Measurements from ENCODE around the gene TMEM94.
A peak's percentile ranks its signal among the peaks of the same experiment; 100 is the strongest.

TMEM94 gene

GRCh38 chr17:75523647-75524046 is 67.2 kb downstream of the TMEM94 start:
- no peaks in the 10 kb centered on the region for H3K9me3 ChIP-seq (ENCODE audit: control insufficient read depth, insufficient read depth, low read depth, low read length)
- H3K4me3 ChIP-seq (ENCODE audit: low read depth, low read length), result no peak overlapping the region
- CTCF ChIA-PET, result interaction anchor here (0.7 to 2.8 kb wide), 8 partner anchors 7 to 110 kb away, joined by 3 to 11 read pairs (median 3); partner anchors contain the start of genes SMIM5 and TSEN54
- H3K36me3 ChIP-seq (ENCODE audit: control insufficient read depth in 2 of 2, insufficient read depth in 1 of 2, low read length in 2 of 2), result peaks cover 13 to 51% of the 10 kb centered on the region in 2 experiments; a peak in 2 of 3 replicates
- TF ChIP-seq KLF9 (tag by site-specific recombination; IDR thresholded peaks at IDR 0.05; ENCODE audit: low read depth), result no peak
- TF ChIP-seq PRDM6 (tag by site-specific recombination; IDR thresholded peaks at IDR 0.05), result no peak
- TF ChIP-seq ZNF174 (tag by site-specific recombination; IDR thresholded peaks at IDR 0.05), result no peak
- H3K27ac ChIP-seq (ENCODE audit: extremely low read depth, low read depth, low read length), result no peak overlapping the region
- peaks cover 5% of the 10 kb centered on the region for H3K4me1 ChIP-seq (ENCODE audit: control insufficient read depth, insufficient read depth, low read length)
- POLR2A ChIA-PET, result interaction anchor here (0.5 to 2.2 kb wide), 6 partner anchors 7 to 386 kb away, joined by 3 to 35 read pairs (median 5); partner anchors contain the start of gene TSEN54

GRCh38 chr17:75524269-75524969 is 68.0 kb downstream of the TMEM94 start:
- Histone ChIP-seq H3K4me3 (ENCODE audit: low read depth, low read length) (peak overlapping the region; percentile 54), H3K4me1 (ENCODE audit: control insufficient read depth, insufficient read depth, low read length) (peaks cover 5% of the 10 kb centered on the region), H3K27ac (ENCODE audit: extremely low read depth, low read depth, low read length) (peak overlapping the region; percentile 61), H3K36me3 (ENCODE audit: control insufficient read depth in 2 of 2, insufficient read depth in 1 of 2, low read length in 2 of 2) (peaks cover 12 to 43% of the 10 kb centered on the region in 2 experiments; a peak in 2 of 3 replicates), H3K9me3 (ENCODE audit: control insufficient read depth, insufficient read depth, low read depth, low read length) (no peaks in the 10 kb centered on the region)
- ChIA-PET CTCF (interaction anchor here (0.6 to 2.8 kb wide), 11 partner anchors 8 to 226 kb away, joined by 3 to 11 read pairs (median 4); partner anchors contain the start of gene TSEN54), POLR2A (interaction anchor here (0.5 to 2.2 kb wide), 18 partner anchors 8 to 387 kb away, joined by 3 to 35 read pairs (median 4); partner anchors contain the start of gene TSEN54)
- TF ChIP-seq ZNF555 (tag by site-specific recombination; conservative IDR thresholded peaks at IDR 0.05), result no peak
- TF ChIP-seq SCRT1 (tag by site-specific recombination; IDR thresholded peaks at IDR 0.05; ENCODE audit: borderline replicate concordance), result 0 out of 2 replicates have a peak, but pooled peaks have one; percentile 10
- TF ChIP-seq ZFP69B (tag by site-specific recombination; IDR thresholded peaks at IDR 0.05), result no peak
- TF ChIP-seq ZNF24 (tag by site-specific recombination; IDR thresholded peaks at IDR 0.05), result no peak
- TF ChIP-seq ZBTB48 (tag by site-specific recombination; IDR thresholded peaks at IDR 0.05), result peak; percentile 67

GRCh38 chr17:75524970-75525805 is 68.8 kb downstream of the TMEM94 start, which contains the start of gene LLGL2:
TSS of gene LLGL2 (plus strand) at chr17:75525697. CDS start at chr17:75543427, 17,730 bp downstream.
- ChIA-PET CTCF (interaction anchor here (0.6 to 2.8 kb wide), 11 partner anchors 9 to 235 kb away, joined by 3 to 11 read pairs (median 4); partner anchors contain the start of gene TSEN54), POLR2A (interaction anchor here (0.6 to 2.2 kb wide), 29 partner anchors 9 to 1230 kb away, joined by 3 to 35 read pairs (median 4); partner anchors contain the start of genes GGA3, GRB2, MRPS7 and SLC25A19)
- Histone ChIP-seq H3K9me3 (ENCODE audit: control insufficient read depth, insufficient read depth, low read depth, low read length) (no peaks in the 10 kb centered on the region), H3K27ac (ENCODE audit: extremely low read depth, low read depth, low read length) (peak within 1 kb of the TSS; percentile 61), H3K4me3 (ENCODE audit: low read depth, low read length) (peak within 1 kb of the TSS; percentile 55), H3K36me3 (ENCODE audit: control insufficient read depth in 2 of 2, insufficient read depth in 1 of 2, low read length in 2 of 2) (peaks cover 6 to 36% of the 10 kb centered on the region in 2 experiments; a peak in 2 of 3 replicates), H3K4me1 (ENCODE audit: control insufficient read depth, insufficient read depth, low read length) (peaks cover 5% of the 10 kb centered on the region)
- TF ChIP-seq ZNF610 (tag by site-specific recombination; IDR thresholded peaks at IDR 0.05; ENCODE audit: borderline replicate concordance), result no peak; the same call in 1 of the 2 replicates
- TF ChIP-seq ZNF274 (IDR thresholded peaks at IDR 0.05; ENCODE audit: low read length), result no peak
- no peak for TF ChIP-seq ZNF274 (tag by site-specific recombination; IDR thresholded peaks at IDR 0.05; ENCODE audit: borderline replicate concordance)
- TF ChIP-seq ZNF2 (tag by site-specific recombination; IDR thresholded peaks at IDR 0.05), result peak; percentile 78; the same call in 1 of the 2 replicates
- TF ChIP-seq ZNF621 (tag by site-specific recombination; IDR thresholded peaks at IDR 0.05), result no peak
- peak; percentile 88 for TF ChIP-seq KLF1 (tag by site-specific recombination; IDR thresholded peaks at IDR 0.05)
- TF ChIP-seq ZBTB49 (tag by site-specific recombination; IDR thresholded peaks at IDR 0.05; ENCODE audit: low read depth), result no peak
- TF ChIP-seq ZNF175 (tag by site-specific recombination; IDR thresholded peaks at IDR 0.05), result no peak
- no peak for TF ChIP-seq ZNF350 (tag by site-specific recombination; IDR thresholded peaks at IDR 0.05)
- peak; percentile 67; the same call in 1 of the 2 replicates for TF ChIP-seq ZNF324 (tag by site-specific recombination; IDR thresholded peaks at IDR 0.05)
- no peak for TF ChIP-seq ZNF701 (tag by site-specific recombination; IDR thresholded peaks at IDR 0.05)
- TF ChIP-seq ZSCAN5A (tag by site-specific recombination; IDR thresholded peaks at IDR 0.05), result peak; percentile 31; the same call in 1 of the 2 replicates
